Stimulated activated CD8-positive, alpha-beta memory T cell treated with anti-CD3 and anti-CD28 coated beads, Interleukin-4, amount 100 ng/mL, for 1 hour (primary cell): ENCODE measurements around the gene SNX25.

Experiments used
- DNase-seq, 2 donors: peaks; one replicate each; pipeline ENCODE4 v3.0.0-alpha.2; 2020; ENCODE audit warnings: low read depth in 2 of 2, low spot score in 1 of 2

The SNX25 gene

GRCh38 chr4:185404031-185404430, 194.6 kb downstream of the SNX25 start:
- DNase-seq, result no peak

DNA sequence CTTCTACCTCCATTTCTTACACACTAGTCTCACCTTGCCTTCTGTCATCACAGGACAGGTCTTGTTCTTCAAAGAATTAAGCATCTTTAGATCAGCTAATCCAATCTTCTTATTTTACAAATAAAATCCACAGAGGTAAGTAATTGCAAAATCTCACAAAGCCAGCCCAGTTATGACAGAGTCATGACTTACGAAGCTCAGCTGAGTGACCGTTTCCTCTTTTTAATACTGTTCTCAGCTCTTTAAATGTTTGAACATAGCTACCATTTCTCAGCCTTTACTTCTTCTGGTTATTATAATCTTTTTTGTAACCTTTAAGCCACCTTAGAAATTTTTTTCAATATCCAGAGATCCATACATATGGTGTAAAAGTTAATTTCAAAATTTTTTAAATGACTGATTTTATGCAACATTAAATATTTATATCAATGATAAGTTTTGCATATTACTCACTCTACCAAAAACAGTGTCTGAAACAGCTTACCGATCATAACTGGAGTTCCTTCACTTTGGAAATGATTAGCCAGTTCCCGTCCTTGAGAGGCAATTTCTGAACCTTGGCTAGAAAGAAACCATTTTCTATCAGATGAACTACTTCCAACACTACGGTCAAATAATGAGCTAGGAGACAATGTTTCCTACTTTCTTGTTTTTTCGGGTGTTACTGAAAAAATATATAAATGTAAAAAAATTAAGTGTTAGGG, 196.1 kb downstream of the SNX25 start:
- DNase-seq, result no peak

DNA sequence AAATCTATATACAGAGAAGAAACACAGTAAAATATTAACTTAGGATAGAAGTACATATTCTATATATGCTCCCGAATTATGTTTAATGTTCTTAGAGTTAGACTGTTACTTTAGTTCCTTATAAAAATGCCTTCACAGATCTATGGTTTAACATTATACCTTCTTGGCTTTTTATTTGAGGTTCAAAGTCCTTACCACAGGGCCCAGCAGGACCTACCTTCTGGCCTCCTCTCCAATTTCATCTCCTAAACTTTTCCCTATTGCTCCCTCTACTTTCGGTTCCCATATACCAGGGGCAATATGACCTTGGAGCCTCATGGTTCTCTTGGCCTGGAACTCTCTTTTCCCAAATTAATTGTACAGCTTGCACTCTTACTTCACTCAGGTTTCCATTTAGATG, 199.0 kb downstream of the SNX25 start:
- no peak for DNase-seq

- no peak for DNase-seq
These were observed 202.5 kb downstream of the SNX25 start for GRCh38 chr4:185411849-185412248.

- no peak for DNase-seq
These were observed 203.0 kb downstream of the SNX25 start for GRCh38 chr4:185412412-185412811.
